Measurements from ENCODE around the gene EFHB.
A peak's percentile ranks its signal among the peaks of the same experiment; 100 is the strongest.
"Not testable (repeated sequence)": the region's sequence is repeated elsewhere in the genome, so short reads cannot be mapped to it uniquely, and the experiment has no call there.

EFHB gene

DNA sequence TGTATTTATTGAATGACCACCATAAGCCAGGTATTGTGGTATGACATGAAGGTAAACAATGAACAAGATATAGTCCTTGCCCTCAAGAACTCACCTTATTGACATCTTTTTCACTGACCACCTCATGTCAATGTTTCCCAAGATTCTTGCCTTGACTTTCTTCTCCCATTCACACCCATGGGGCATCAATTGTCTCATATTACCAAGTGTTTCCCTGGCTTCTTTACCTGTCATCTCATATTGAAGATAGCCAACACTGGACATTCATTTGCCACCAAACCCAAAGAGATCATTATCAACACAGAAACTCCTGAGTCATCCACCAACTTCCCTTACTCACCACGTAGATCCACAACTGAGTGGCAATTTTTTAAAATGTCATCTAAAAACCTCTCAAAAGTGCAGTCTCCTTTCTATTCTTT lies 2.2 kb downstream of the EFHB start:
- peak; percentile 18 to 64 (median 46) for DNase-seq

DNA sequence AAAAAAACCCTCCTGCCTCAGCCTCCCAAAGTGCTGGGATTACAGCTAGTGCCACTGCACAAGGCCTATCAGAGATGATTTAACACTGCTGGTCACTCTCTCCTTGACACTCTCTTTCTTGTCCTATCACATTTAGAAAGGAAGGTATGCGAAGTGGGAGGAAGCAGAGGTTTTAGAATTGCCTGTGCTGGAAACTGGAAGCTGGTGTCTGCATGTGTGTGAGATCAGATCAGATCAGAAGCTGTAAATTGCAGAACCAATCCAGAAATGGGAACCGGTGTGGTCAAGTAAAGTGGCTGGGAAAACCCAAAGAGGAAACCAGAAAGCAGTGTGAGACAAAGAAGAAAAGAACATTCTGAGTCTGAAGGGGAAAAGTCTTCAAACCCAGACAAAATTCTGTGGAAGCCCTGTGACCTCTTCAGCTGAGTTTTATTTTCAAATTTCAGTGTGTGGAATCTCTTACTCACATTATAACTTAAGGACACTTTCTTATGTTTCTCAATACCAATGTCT lies 2.8 kb downstream of the EFHB start:
- peak; percentile 76 to 92 (median 86) for DNase-seq

DNA sequence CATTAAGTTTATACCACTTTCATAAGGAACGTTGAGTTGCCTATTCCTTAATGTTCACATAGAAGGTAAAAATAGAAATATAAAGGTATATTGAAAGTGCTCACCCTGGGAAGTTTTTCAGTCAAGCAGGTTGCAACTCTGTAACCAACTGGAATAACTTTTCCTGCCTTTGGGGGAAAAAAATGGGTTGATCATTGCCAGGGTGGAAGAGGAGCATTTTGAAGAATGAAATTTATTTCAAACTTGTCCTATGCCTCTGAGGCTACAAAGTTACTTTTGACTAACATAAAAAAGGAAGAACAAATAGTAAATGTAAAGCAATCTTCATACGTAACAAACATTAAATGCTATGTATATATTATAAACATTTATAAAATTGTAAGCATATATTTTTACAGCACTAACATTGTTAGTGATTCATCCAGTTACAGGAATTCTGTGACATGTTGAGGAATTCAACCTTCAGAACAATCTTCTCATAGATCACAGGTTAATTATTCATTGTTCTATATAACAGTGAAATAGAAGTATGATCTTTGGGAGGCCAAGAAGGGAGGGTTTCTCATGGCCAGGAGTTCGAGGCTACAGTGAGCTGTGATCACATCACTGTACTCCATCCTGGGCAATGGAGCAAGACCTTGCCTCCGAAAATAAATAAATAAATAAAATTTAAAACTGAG lies 13.5 kb downstream of the EFHB start:
- DNase-seq: no peak

DNA sequence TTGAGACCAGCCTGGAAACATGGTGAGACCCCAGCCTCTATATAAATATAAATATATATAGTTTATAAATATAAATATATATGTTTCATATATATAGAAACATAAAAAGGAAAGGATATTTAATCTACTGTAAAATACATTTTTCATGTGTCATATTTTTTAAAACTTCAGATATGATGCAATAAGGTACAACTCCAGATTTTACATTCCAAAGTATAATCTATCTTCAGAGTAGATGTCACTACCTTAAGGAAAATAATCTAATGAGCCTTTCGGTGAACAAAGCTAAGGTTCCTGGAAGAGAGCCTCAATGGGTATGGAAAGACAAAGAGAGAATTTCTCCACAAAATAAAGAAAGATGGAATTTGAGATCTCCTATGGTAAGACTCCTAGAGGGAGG lies 16.9 kb downstream of the EFHB start:
- no peak for DNase-seq

DNA sequence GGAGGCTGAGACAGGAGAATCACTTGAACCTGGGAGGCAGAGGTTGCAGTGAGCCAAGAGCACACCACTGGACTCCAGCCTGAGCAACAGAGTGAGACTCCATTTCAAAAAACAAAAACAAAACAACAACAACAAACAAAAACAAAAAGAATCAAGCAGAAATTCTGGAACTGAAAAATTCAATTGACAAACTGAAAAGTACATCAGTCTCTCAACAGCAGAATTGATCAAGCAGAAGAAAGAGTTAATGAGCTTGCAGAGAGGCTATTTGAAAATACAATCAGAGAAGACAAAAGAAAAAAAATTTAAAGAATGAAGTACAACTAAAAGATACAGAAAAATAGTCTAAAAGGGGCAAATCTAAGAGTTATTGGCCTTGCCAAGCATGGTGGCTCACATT lies 22.6 kb downstream of the EFHB start:
- no peak for DNase-seq

DNA sequence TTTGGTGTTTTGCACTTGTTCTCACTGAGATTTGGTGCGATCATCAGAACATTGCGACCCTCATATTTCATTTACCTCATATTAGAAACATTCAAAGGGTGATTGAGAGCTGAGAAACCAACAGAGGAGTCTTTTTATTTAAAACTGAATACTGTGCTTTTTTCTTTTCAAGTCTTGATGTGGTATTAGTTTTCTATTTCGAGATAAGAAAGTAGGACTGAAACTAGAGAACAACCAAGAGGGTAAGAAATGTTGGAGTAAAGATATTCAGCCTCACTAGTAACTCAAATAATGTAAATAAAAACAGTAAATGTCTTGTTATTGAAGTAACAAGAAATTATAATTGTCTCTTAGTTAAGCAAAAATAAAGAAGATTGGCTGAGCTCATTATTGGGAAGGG lies 26.5 kb downstream of the EFHB start:
- no peak for DNase-seq

DNA sequence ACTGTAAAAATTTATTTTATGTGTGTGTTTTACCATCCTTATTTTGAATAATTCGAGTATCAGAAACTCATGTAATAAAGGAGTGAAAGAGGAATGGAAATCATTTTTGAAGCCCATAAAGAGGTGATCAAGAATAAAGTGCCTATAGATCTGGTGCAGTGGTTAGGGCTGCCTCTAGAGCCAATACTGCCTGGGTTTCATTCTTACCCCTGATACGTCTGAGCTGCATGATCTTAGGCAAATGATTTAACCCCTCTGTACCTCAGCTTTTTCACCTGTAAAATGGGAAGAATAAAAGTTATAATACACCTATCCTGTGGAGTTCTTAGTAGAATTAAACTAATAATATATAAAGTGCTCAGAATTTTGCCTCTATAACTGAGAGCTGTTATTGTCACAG lies 30.4 kb downstream of the EFHB start:
- DNase-seq: no peak

DNA sequence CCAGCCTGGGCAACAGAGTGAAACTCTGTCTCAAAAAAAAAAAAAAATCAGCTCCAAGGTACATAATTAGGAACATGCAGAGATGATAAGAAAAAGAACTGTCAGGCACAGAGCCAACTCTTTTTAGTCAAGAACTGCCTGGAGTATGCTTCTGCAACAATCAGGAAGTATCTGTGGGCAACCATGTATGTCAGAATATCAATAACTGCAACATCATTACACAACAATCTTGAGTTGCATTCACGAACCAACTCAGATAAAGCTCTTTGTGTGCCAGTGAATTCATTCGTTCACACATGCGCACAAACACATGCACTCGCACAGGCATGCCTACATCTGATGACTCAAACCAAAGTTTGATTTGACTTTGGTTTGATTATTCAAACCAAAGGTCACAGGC lies 32.1 kb downstream of the EFHB start:
- DNase-seq: peak; percentile 34 to 78 (median 60)

DNA sequence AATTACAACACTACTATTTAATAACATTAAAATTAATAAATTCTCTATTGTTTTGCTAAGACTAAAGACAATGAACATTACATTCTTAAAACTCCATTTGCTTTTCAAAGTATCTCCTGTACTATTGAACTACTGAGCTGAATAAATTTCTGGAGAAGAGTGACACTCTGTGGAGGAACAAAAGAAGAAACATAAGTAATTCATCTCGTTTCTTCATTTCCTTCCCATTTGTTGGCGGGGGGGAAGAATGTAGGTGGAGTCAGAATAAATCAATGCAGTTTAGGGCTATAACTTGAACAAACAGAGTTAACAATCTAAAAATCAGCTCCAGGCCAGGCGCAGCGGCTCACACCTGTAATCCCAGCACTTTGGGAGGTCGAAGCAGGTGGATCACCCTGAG lies 32.7 kb downstream of the EFHB start:
- DNase-seq: peak; percentile 4 to 67 (median 32)

DNA sequence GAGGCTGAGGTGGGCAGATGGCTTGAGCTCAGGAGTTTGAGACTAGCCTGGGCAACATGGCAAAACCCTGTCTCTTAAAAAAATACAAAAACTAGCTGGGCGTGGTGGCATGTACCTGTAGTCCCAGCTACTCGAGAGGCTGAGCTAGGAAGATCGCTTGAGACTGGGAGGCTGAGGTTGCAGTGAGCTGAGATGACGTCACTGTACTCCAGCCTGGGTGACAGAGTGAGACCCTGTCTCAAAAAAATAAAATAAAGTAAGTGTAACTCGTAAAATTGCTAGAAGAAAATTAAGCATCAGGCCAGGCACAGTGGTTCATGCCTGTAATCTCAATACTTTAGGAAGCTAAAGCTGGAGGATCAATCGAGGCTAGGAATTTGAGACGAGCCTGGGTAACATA lies 34.2 kb downstream of the EFHB start:
- not testable (repeated sequence) for DNase-seq

DNA sequence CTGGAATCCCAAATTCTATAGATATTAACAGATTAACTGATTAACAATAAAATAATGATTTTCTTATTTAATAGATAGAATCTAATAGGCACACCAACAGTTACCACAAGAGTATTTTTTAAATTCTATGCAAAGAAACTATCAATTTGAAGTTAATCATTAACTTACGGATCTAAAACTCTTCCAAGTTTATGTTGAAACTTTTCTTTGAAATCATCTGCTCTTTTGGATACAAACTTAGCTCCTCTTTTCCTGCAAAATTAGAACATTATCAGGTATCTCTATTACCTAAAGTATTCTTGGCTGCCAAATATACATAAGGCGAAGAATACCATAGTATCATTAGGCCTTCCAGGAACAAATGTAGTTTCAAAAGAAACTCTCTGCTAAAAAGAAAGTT lies 34.8 kb downstream of the EFHB start:
- DNase-seq: no peak

DNA sequence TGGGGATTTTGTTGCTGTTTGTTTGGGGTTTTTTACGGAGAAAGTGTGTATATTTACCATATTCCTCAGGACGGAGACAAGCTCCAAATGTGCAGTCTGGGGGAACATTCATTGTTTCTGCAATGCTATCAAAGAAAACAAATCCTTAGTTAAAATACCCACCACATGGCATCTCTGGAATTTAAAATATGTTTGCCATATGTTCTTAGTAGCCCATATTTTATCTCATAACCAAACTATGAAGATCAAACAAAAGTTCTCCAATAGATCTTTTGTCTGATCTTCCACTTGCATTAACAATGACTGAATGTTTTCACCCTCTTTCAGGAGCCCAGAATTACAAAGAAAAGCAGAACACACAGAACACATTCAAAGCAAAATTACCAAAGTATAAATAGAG lies 35.3 kb downstream of the EFHB start:
- DNase-seq: no peak

DNA sequence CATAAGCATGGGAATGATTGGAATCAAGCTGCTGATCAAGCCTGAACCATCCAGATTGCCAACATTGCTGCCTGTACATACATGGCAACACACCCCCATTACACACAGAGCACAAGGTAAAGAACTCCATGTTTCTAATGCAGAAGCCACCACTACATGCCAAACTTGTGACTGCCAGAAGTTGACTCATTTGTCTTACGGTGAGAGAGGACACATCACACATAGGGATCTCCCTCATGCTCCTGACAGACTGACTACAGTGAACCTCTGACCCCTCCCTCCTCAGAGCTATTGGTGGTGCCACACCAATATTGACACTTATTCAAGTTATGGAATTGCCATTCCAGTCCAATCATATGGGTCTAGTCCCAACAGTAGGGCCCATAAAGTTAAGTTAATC lies 42.3 kb downstream of the EFHB start:
- no peak for DNase-seq

DNA sequence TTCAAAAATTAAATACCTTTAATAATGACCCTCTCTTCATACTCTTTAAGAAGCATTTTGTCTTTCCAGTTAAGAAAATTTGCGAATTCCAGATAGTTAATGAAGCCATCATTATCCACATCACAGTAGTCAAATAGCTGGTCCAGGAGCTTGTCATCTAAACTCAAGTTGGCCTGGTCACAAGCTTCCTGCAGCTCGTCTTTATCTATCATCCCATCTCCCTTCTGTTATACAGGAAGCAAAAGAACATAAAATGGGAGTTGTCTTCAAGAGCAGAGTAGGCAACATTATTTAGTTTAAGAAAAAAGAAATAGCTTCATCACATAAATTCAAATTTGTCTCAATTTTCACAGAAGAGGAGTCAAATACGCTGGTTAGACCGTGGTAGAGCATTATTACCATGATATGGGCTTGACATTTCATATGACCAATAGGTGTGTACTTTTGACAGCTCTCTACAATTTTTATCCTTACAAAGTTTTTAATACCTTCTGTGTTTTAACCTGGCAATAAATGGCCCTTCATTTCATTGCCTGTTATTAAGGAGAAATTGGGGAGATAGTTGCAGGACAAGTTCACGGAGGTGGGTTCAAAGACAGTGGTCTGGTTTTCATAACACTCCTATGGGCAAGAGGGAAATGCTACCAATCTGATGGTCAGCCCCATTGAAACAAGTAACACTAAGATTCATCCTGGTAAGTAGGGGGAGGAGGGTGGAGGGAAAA lies 45.4 kb downstream of the EFHB start:
- no peak for DNase-seq

DNA sequence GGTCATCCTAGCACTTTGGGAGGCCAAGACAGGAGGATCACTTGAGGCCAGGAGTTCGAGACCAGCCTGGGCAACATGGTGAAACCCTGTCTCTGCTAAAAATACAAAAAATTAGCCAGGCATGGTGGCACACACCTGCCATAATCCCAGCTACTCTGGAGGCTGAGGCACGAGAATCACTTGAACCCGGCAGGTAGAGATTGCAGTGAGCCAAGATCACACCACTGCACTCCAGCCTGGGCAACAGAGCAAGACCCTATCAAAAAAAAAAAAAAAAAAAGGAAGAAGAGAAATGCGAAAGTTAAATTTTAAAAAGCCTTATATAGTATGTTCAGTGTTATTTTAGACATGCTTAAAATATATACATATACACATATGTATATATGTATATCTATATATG lies 46.9 kb downstream of the EFHB start:
- DNase-seq: not testable (repeated sequence)

DNA sequence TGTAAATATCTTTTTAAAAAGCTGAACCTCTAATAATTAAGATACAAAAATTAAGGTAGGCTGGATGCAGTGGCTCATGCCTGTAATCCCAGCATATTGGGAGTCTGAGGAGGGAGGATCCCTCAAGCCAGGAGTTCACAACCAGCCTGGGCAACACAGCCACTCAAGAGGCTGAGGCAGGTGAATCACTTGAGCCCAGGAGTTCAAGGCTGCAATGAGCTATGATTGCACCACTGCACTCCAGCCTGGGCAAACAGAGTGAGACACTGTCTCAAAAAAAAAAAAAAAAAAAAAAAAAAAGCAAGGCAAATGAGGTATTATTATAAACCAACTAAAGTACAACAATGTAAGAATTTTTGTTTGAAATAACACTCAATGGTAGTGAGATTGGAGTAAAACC lies 47.6 kb downstream of the EFHB start:
- DNase-seq: no peak

DNA sequence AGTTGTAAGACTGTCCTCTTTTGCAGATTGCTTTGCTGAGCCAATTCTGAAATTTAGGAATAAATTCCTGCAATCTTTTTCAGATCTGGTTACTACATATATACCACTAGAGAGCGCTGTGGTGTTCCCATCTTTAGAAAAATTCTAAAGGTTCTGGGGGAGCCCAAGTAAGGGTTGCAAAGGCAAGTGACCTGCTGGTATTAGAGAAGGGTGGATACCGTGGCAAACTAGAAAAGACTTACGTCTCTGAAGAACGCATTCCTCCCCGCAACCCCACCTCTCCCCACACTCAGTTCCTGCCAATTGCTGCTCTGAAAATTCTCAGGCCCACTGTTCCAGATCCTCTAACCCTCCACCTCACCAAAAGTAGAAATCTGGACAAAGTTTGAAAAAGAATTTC lies 48.5 kb downstream of the EFHB start:
- peak; percentile 32 to 81 (median 56) for DNase-seq

DNA sequence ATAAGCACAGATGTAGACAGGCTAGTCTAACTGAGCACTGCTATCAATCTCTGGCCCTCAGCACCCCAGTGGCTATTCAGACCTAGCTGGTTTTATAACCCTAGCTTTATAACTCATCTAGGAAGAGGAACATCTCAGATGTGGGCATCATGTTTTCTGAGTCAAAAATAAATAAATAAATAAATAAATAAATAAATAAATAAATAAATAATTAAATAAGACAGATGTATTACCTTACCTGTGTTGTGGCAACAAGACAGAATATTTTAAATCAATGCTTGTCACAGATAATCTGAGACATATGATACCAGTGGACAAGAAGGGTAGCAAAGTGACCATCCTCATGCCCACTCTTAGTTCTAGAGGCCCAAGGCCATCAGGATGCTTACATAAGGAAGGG lies 52.2 kb downstream of the EFHB start:
- DNase-seq: no peak

DNA sequence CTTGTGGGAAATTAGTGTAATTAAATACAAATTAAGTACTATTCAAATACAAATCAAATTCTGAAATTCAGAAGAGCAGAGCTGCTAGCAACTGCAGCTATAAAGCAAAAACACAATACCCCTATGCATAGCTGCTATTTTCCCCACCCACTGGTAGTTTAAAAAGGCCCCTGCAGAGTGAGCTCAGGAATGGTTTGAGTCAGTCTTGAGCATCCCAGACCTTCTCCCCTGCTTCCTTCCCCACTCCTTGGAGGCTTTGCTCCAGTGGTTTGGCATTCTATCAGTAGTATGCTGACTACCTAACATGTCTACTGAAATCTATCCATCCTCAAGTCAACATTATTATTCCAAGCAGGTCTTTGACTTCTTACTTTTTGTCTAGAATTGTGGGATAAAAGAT lies 53.0 kb downstream of the EFHB start:
- DNase-seq: no peak

DNA sequence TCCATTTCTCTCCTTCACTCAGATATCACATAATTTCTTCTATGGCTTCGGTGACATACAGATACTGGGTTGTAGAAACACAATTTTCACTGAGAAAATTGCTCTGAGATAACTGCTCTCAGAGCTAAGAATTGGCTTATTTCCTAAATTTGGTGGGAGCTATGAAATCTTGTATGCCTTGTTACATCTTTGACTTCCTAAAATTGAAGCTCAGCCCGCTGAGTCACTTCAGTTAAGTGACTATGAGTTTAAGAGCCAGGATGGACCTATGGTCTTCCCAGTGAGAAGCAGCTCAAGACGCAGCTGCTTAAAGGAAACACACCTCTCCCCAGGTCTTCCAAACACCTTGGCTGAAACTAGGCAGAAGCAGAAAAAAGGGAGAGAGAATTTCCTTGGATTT lies 56.4 kb downstream of the EFHB start:
- DNase-seq: peak; percentile 7 to 54 (median 36)

DNA sequence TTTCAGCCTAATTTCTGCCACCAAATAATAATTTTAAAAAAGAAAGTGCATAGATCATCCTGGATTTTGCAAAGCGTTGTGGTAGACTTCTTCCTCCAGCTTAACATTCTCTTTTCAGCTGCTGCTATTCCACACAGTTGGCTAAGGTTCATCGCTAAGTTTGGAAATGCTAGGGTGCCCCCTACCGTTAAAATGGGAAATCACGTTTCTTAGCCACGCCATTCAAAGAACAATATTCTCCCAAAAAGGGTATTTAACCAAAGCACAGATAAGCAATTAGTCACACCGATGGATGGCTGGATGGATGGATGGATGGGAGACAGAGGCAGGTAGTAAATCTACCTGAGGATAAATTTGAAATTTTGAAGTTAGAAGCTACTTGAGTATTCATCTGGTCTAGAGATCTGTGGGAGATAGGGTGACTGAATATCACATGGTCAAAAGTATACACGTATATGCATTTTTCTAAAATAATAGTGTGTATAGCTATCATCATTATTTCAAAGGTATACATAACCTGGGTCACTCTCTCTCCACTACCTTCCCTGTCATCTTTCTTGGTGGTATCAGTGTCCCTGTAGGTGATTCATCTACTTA lies 67.2 kb downstream of the EFHB start:
- peak; percentile 64 to 77 (median 70) for DNase-seq

DNA sequence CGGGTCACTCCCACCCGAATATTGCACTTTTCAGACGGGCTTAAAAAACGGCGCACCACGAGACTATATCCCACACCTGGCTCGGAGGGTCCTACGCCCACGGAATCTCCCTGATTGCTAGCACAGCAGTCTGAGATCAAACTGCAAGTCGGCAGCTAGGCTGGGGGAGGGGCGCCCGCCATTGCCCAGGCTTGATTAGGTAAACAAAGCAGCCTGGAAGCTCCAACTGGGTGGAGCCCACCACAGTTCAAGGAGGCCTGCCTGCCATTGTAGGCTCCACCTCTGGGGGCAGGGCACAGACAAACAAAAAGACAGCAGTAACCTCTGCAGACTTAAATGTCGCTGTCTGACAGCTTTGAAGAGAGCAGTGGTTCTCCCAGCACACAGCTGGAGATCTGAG lies 78.7 kb downstream of the EFHB start:
- DNase-seq: not testable (repeated sequence)

DNA sequence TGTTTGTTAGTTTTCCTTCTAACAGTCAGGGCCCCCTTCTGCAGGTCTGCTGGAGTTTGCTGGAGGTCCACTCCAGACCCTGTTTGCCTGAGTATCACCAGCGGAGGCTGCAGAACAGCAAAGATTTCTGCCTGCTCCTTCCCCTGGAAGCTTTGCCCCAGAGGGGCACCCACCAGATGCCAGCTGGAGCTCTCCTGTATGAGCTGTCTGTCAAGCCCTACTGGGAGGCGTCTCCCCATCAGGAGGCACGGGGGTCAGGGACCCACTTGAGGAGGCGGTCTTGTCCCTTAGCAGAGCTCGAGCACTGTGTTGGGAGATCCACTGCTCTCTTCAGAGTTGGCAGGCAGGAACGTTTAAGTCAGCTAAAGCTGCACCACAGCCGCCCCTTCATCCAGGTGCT lies 87.4 kb downstream of the EFHB start:
- DNase-seq: not testable (repeated sequence)

All from suppressor macrophage (primary cell).